Tibial nerve (tissue), 3 donors: ENCODE results near the gene ASB1.

Experiments used
- POLR2A ChIP-seq, 2 donors: fragments of 450-650 bp; IDR thresholded peaks; one replicate each; pipeline ENCODE4 v1.6.1; 2017; ENCODE audit warnings: antibody characterized with exemption in 2 of 2, mild to moderate bottlenecking in 2 of 2, moderate library complexity in 2 of 2
- TF ChIP-seq, protein P1 (sequence below), 5 experiments: fragments of 200-600 bp in 3 of 5; fragments of 450-650 bp in 2 of 5; sonication (generic) in 3 of 5; IDR thresholded peaks; one replicate each; pipeline ENCODE4 v1.5.1; 2016 to 2019; ENCODE audit warnings: antibody characterized with exemption in 5 of 5, mild to moderate bottlenecking in 3 of 5, moderate library complexity in 2 of 5

DNA sequence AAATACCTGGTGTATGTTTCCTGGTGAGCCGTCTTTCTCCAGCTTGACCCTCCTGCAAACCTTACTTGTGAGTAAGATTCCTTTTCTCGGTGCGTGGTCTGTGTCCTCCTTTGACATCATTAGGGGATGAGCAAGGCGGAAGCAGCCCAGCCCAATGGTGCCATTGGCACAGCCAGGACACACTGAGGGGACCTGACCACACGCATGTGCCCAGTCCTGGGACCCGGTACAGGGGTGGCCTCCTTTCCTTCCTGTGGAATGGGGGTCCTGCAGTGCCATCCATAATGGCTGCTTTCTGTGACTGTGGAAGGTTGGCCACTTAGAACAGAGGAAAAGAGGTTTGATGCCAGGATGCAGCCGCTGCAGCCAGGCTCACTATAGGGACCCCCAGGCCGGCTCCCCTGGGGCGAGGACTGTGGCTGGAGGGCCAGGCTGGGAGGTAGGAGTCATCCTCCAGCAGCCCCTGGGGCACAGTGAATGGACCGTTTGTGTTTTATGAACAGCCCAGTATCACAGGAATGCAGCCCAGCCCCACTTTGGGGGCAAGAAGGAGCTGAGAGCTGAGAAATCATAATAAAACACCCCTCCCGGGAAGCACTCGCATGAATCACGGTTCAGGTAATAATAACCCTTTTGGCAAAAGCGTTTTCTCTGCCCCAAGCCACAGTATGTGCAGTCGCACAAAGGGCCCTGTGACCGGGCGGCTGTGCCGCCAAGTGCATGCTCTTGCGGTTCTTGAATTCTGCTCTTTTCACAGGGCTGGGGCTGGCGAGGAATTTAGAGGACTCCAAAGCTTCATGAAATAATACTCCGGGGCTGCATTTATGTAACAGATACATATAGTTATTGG is 73.2 kb downstream of the ASB1 start:
- TF ChIP-seq, protein P1, sequence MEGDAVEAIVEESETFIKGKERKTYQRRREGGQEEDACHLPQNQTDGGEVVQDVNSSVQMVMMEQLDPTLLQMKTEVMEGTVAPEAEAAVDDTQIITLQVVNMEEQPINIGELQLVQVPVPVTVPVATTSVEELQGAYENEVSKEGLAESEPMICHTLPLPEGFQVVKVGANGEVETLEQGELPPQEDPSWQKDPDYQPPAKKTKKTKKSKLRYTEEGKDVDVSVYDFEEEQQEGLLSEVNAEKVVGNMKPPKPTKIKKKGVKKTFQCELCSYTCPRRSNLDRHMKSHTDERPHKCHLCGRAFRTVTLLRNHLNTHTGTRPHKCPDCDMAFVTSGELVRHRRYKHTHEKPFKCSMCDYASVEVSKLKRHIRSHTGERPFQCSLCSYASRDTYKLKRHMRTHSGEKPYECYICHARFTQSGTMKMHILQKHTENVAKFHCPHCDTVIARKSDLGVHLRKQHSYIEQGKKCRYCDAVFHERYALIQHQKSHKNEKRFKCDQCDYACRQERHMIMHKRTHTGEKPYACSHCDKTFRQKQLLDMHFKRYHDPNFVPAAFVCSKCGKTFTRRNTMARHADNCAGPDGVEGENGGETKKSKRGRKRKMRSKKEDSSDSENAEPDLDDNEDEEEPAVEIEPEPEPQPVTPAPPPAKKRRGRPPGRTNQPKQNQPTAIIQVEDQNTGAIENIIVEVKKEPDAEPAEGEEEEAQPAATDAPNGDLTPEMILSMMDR (IDR thresholded peaks at IDR 0.05) = no peak
- TF ChIP-seq POLR2A (IDR thresholded peaks at IDR 0.05) = no peak
